Erythroblast (primary cell): ENCODE results near the gene RPUSD3.

ENCODE experiments used
- DNase-seq, 2 experiments: peaks; one replicate each; lab custom pipeline; 2025; lab: John Stamatoyannopoulos, UW
- GATA1 ChIP-seq: IDR thresholded peaks from 2 replicates; pipeline ENCODE4 v1.6.1; 2011; ENCODE audit warnings: low read depth, mild to moderate bottlenecking, control low read depth, low read length, moderate library complexity
- POLR2A ChIP-seq: IDR thresholded peaks from 2 replicates; pipeline ENCODE4 v1.6.1; 2011; ENCODE audit warnings: mild to moderate bottlenecking, low read length

The RPUSD3 gene

DNA sequence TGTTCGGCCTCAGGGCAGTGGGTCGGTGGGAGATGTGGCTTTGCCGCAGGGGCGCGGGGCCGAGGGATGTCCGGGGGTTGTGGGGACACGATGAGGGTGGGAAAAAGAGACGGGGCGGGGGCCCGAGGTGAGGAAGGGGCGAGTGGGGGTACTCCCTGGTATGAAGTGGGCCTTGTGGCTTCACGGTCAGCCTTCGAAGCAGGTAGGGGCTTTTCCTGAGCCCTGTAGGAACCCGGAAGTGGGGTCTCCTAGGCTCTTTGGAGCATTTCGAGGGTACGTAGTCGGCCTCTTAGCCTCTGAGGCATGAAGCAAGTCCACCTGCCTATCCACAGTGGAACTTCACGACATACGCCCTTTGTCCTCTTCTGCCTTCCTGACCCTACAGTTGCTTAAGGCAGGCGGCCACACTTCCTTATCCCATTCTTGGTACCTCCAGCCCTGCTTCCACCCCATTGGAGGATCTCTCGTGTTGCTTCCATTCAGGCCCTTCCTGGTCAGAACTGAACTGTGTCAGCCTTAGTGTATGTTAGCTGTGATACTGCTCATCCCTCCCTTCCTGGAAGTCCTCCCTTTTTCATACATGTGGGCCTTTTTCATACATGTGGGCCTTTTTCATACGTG is 50.5 kb downstream of the RPUSD3 start:
- TF ChIP-seq GATA1 (no peak), POLR2A (peak; percentile 56)
- peak; percentile 70 to 76 for DNase-seq

DNA sequence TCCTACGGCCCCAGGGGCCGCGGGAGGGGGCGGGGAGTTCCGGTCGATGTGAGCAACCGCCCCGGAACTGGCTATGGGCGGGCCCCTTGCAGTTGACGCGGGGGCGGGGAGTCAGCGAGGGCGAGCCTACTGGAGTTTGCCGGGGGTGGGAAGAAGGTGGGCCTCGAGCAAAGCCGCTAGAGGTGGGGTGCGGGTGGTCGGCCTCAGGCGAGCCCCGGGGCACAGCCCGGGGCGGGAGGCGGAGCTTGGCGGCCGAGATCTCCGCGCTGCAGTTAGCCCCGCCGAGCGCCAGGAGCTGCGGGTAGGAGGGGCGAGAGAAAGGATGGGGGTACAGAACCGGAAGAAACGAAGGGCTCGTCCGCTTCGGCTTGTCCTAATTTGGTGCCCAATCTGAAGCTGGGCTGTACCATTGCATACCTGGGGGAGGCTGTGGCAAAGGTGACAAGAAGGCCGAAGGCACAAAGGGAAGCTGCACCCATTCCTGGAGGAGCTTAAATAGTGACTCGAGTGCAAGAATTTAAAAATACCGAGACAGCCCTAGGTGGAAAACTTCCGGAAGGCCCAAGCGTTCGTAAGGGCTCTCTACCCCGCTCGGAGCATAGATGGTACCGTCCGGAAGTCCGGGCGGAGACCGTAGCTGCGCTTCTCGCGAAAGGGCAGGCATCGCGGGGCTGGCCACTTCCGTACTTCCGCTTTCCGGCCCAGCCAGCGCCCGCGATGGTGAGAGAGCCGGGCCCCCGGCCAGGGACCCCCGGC is 51.2 kb downstream of the RPUSD3 start, which contains the start of the genes ARPC4 and TADA3:
ARPC4 (plus strand) TSS at position 678 of the 756 bp plus-strand sequence; CDS start at position 718, 40 bp downstream.
TADA3 (minus strand) TSS at position 69 of the 756 bp plus-strand sequence. CDS start 1,007 bp downstream, outside the sequence.
- no peak for TF ChIP-seq GATA1
- peak; percentile 75 for TF ChIP-seq POLR2A
- DNase-seq: peak; percentile 98 to 99

DNA sequence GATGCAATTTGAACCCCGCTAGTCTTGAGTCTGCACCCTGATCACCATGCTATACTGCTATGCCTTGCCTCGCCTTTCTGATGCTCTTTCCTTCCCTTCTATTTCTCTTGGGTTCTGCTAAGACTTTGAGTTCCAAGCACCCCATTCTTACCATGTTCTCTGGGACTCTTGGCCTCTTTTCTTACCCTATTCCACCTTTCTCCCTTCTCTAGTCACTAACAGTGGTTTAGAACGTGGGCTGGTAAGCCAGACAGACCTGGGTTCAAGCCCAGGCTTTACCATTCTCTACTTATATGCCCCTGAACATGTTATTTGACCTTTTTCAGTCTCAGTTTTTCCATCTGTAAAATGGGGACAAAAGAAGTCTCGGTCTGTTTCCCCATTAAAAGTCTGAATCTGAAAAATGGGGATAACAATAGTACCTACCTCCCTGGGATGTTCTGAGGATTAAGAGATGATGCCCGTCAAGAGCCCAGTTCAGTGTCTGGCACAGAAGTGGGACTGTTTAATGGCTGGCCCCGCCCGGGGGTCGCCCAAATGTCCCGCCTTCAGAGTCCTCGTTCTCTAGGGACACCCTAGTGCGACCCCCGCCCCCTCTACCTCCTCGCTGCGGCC is 51.9 kb downstream of the RPUSD3 start:
- TF ChIP-seq GATA1 (no peak), POLR2A (no peak)
- DNase-seq: no peak

DNA sequence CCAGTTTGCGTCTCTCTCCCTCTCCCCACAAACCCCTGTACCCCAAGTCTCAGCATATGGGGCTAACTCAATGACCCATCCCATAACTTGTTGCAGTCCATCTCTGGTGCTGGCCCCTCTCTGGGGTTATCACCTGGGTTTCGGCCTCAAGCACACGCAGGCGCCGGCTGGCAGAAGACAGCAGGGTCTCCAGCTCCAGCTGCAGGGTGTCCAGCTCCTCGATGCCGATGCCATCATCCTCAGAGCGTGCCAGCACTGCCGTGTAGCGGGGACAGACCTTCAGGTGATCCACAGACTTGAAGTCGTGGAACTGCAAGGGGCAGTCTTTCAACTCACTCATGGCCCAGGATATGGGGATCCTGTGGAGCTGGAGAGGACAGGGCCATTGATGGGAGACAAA is 52.7 kb downstream of the RPUSD3 start:
- no peak for DNase-seq

More for the DNA sequence above, 52.7 kb downstream of the RPUSD3 start:
- no peak for TF ChIP-seq GATA1
